Left cardiac atrium (tissue), 4 donors: Measurements from ENCODE around the gene TCEAL1. TPM values are rescaled to one million over a fixed set of nuclear protein-coding genes. Genes with fewer than 3 reads are reported as not detected.
A peak's percentile ranks its signal among the peaks of the same experiment; 100 is the strongest.
"Not testable (repeated sequence)": the region's sequence is repeated elsewhere in the genome, so short reads cannot be mapped to it uniquely, and the experiment has no call there.

Experiments
- ATAC-seq, 2 donors: fragments of 200-7000 bp; cut with Tn5 transposase; one replicate each; pipeline ENCODE4 v1.9.1; 2020; ENCODE audit warnings: mild to moderate bottlenecking in 2 of 2, moderate library complexity in 2 of 2
- DNase-seq: peaks from one replicate; pipeline ENCODE4 v3.0.0-alpha.2; 2020
- intact Hi-C, 2 donors: fragments of 100-400 bp; cut with DNase I; formaldehyde crosslinking; loops; one replicate each; pipeline versions ENCODE4 v1.14.1 to v1.15.1; 2022 to 2023
- long read RNA-seq: library from polyadenylated mRNA; unstranded; transcript quantifications from one replicate; pipeline ENCODE4 v2.0.0, GENCODE V29; 2021
- total RNA-seq, 2 donors: library from RNA; stranded (reverse); fragmentation: NEBNext Ultra II Directional; extraction: Animal tissue kit (Norgen Biotek cat#: 25700); gene quantifications; one replicate each; pipeline ENCODE4 v1.2.1, GENCODE V29; 2021
- donor health status: DM: no; HTN: yes; CAD: no.
- donor health status: DM: no; HTN: yes; CAD: no; lungs with severe emphysema.
- donor health status: DM: yes; HTN: yes; CAD: no.
- donor health status: Dilated cardiomyopathy.

The TCEAL1 gene
- 10 to 100 TPM; 20.9 to 32.1 TPM for total RNA-seq
- long read RNA-seq, partial matches to known transcripts, result 0 of 9 reads
- long read RNA-seq, other reads (novel, unspliced or antisense), result 8 of 9 reads

- DNase-seq (peak; percentile 64), ATAC-seq (peak; percentile 65 to 68)
- intact Hi-C loops, result no loop called here
Measured at GRCh38 chrX:103628386-103629317, at the start of gene TCEAL1. Gene TCEAL1, plus strand, starts transcription at chrX:103628975. Its CDS starts 942 bp downstream, at chrX:103629917.

- intact Hi-C loops, result no loop called here
- ATAC-seq (no peak), DNase-seq (no peak)
Measured at GRCh38 chrX:103584596-103584995, 44.2 kb upstream of the TCEAL1 start.

GRCh38 chrX:103585411-103586313 is 43.1 kb upstream of the TCEAL1 start, which contains the start of gene TCEAL4:
Gene TCEAL4, plus strand, starts transcription at chrX:103585515. Its CDS starts 1,161 bp downstream, at chrX:103586676.
- DNase-seq (peak; percentile 63), ATAC-seq (peak; percentile 90 to 96)
- intact Hi-C loops, result no loop called here

GRCh38 chrX:103586314-103586646 is 42.5 kb upstream of the TCEAL1 start:
- intact Hi-C loops, result no loop called here
- ATAC-seq (peak; percentile 65 to 79), DNase-seq (no peak)

GRCh38 chrX:103586659-103587058 is 42.1 kb upstream of the TCEAL1 start:
- ATAC-seq, result no peak
- no peak for DNase-seq
- intact Hi-C loops, result no loop called here

- DNase-seq, ATAC-seq, intact Hi-C loops: not testable (repeated sequence)
Measured at GRCh38 chrX:103592295-103592694, 36.5 kb upstream of the TCEAL1 start.

- ATAC-seq, intact Hi-C loops, DNase-seq: not testable (repeated sequence)
Measured at GRCh38 chrX:103595202-103595601, 33.6 kb upstream of the TCEAL1 start.

- intact Hi-C loops, result no loop called here
- DNase-seq (peak; percentile 69), ATAC-seq (peak; percentile 96 to 98)
Measured at GRCh38 chrX:103607364-103608305, 21.1 kb upstream of the TCEAL1 start, which contains the start of gene TCEAL3. Gene TCEAL3, plus strand, starts transcription at chrX:103607963. Its CDS starts 1,102 bp downstream, at chrX:103609065.

GRCh38 chrX:103608306-103608963 is 20.3 kb upstream of the TCEAL1 start:
- ATAC-seq, result peak; percentile 36 to 66
- DNase-seq, result peak; percentile 28
- intact Hi-C loops, result no loop called here

- intact Hi-C loops, result no loop called here
- DNase-seq (no peak), ATAC-seq (no peak)
Measured at GRCh38 chrX:103610282-103610681, 18.5 kb upstream of the TCEAL1 start.

GRCh38 chrX:103613362-103613890 is 15.3 kb upstream of the TCEAL1 start:
- intact Hi-C loops, result no loop called here
- no peak for ATAC-seq
- no peak for DNase-seq

GRCh38 chrX:103614999-103615398 is 13.8 kb upstream of the TCEAL1 start:
- no peak for ATAC-seq
- no peak for DNase-seq

GRCh38 chrX:103615781-103616371 is 12.9 kb upstream of the TCEAL1 start:
- DNase-seq, result no peak
- intact Hi-C loops, result no loop called here
- ATAC-seq, result no peak

More at GRCh38 chrX:103614999-103615398, 13.8 kb upstream of the TCEAL1 start:
- intact Hi-C loops, result no loop called here

GRCh38 chrX:103616676-103617186 is 12.0 kb upstream of the TCEAL1 start:
- intact Hi-C loops, result no loop called here
- no peak for DNase-seq
- no peak for ATAC-seq

- ATAC-seq (no peak), DNase-seq (no peak)
- intact Hi-C loops, result no loop called here
Measured at GRCh38 chrX:103624111-103624510, 4.7 kb upstream of the TCEAL1 start.

GRCh38 chrX:103626855-103627254 is 1.9 kb upstream of the TCEAL1 start:
- intact Hi-C loops, result no loop called here
- DNase-seq (no peak), ATAC-seq (no peak)
